GM12878 (cell line): ENCODE measurements around the gene ABCC4. TPM values are rescaled to one million over a fixed set of nuclear protein-coding genes. Genes with fewer than 3 reads are reported as not detected.

ENCODE experiments used
- BCL11A ChIP-seq: IDR thresholded peaks from 2 replicates; pipeline ENCODE4 v1.6.1; 2011; ENCODE audit warnings: low read depth, low read length
- BHLHE40 ChIP-seq, 2 experiments: fragments of 450-650 bp in 1 of 2; IDR thresholded peaks; 2 replicates each; pipeline ENCODE4 v1.6.1; 2011 to 2017; ENCODE audit warnings: low read depth in 2 of 2, borderline replicate concordance in 1 of 2, improper control_type of control experiment in 1 of 2, low read length in 1 of 2, mild to moderate bottlenecking in 1 of 2
- HCFC1 ChIP-seq: fragments of 150-350 bp; IDR thresholded peaks from 2 replicates; pipeline ENCODE4 v1.6.1; 2014; ENCODE audit warnings: low read length
- JUNB ChIP-seq: IDR thresholded peaks from 2 replicates; pipeline ENCODE4 v1.6.1; 2016; ENCODE audit warnings: antibody characterized with exemption, mild to moderate bottlenecking
- JUND ChIP-seq: IDR thresholded peaks from 2 replicates; pipeline ENCODE4 v1.6.1; 2012; ENCODE audit warnings: low read depth, mild to moderate bottlenecking, low read length, improper control_type of control experiment, moderate library complexity
- NR2F1 ChIP-seq: fragments of 450-650 bp; conservative IDR thresholded peaks from 2 replicates; pipeline ENCODE4 v1.6.1; 2017; ENCODE audit warnings: mild to moderate bottlenecking
- RAD51 ChIP-seq: fragments of 450-650 bp; IDR thresholded peaks from 2 replicates; pipeline ENCODE4 v1.6.1; 2016; ENCODE audit warnings: moderate library complexity, mild to moderate bottlenecking, inconsistent platforms
- REST ChIP-seq: IDR thresholded peaks from 2 replicates; pipeline ENCODE4 v1.6.1; 2012; ENCODE audit warnings: mild to moderate bottlenecking, low read depth, low read length
- STAT3 ChIP-seq: IDR thresholded peaks from 2 replicates; pipeline ENCODE4 v1.6.1; 2011; ENCODE audit warnings: low read depth, low read length, improper control_type of control experiment
- TCF12 ChIP-seq: IDR thresholded peaks from 2 replicates; pipeline ENCODE4 v1.6.1; 2011; ENCODE audit warnings: low read depth, mild to moderate bottlenecking, low read length
- polyA plus RNA-seq, 11 experiments: library from polyadenylated mRNA; depleted of rRNA in 4 of 11; unstranded in 6 of 11; stranded (reverse) in 5 of 11; fragments of >200 nt; fragmentation: Nextera tagmentation in 4 of 11; fragmentation: Illumina TruSeq in 1 of 11; extraction: Ambion mirVana in 4 of 11; extraction: Trizol in 1 of 11; gene quantifications; 1 replicate in 1 of 11; 2 replicates in 10 of 11; pipeline versions ENCODE4 v1.2.1 to v1.2.3, GENCODE V29; 2011 to 2016; ENCODE audit warnings: inconsistent platforms in 2 of 11, missing spikeins in 2 of 11, low read depth in 1 of 11
- total RNA-seq, 4 experiments: library from RNA; depleted of rRNA in 3 of 4; stranded (reverse); fragments of >200 nt in 3 of 4; fragmentation: Illumina TruSeq in 1 of 4; extraction: Trizol in 1 of 4; gene quantifications; 2 replicates each; pipeline versions ENCODE4 v1.2.1 to v1.2.3, GENCODE V29; 2013 to 2021

Gene ABCC4
- total and polyA plus RNA-seq, 10 of the 15 experiments (the other 5 are each of a cell fraction or from before 2014, with no cell fraction given) = 7.2 to 44.4 (median 24.1) TPM

GRCh38 chr13:95226932-95227695, 74.1 kb downstream of the ABCC4 start (continued):
- TF ChIP-seq HCFC1 (no peak), BCL11A (0 out of 2 replicates have a peak, but pooled peaks have one; percentile 8), NR2F1 (0 out of 2 replicates have a peak, but pooled peaks have one; percentile 12), JUNB (peak; percentile 71), TCF12 (no peak), RAD51 (peak; percentile 71; the same call in 1 of the 2 replicates), JUND (peak; percentile 33; the same call in 1 of the 2 replicates), BHLHE40 (IDR thresholded peaks at IDR 0.05; ENCODE audit: borderline replicate concordance in 1 of 2, low read depth in 2 of 2, low read length in 1 of 2) (0 out of 4 replicates have a peak, but pooled peaks have one; percentile 12 to 51), REST (no peak), STAT3 (no peak)
